ENCODE results near the gene SPTBN2. TPM values are rescaled to one million over a fixed set of nuclear protein-coding genes. Genes with fewer than 3 reads are reported as not detected.
"Not testable (repeated sequence)": the region's sequence is repeated elsewhere in the genome, so short reads cannot be mapped to it uniquely, and the experiment has no call there.

SPTBN2 gene
- total and polyA plus RNA-seq, 4 experiments from 2014 or later, result not detected

DNA sequence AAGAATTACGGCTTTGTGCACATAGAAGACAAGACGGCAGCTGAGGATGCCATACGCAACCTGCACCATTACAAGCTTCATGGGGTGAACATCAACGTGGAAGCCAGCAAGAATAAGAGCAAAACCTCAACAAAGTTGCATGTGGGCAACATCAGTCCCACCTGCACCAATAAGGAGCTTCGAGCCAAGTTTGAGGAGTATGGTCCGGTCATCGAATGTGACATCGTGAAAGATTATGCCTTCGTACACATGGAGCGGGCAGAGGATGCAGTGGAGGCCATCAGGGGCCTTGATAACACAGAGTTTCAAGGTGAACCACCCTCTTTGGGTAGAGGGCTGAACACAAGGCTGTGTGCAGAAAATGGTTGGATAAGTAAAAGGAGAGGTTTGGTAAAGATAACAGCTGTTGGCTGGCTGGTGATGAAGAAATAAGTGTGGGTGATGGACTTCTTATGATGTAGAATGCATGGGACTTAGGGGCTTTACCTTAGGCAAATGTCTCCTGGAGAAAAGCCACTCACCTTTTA, 89.1 kb downstream of the SPTBN2 start:
- ChIA-PET CTCF (ENCODE audit: partially characterized antibody) (interaction anchor here (1.6 to 2.5 kb wide), 3 partner anchors 19 to 96 kb away, joined by 5 to 35 read pairs (median 5); partner anchors contain the start of gene RBM4B), POLR2A (ENCODE audit: partially characterized antibody) (interaction anchor here (1.2 to 16.9 kb wide), 9 partner anchors 9 to 94 kb away, joined by 5 to 442 read pairs (median 23); partner anchors contain the start of genes ACTN3, CCDC87, CCS and CTSF)
- H3K36me3 ChIP-seq (ENCODE audit: insufficient read depth, low read length), result peaks cover 49% of the 10 kb centered on the region
- H3K27me3 ChIP-seq (ENCODE audit: insufficient read depth, low read length); H3K9me3 Mint-ChIP-seq; H3K27me3 Mint-ChIP-seq; intact Hi-C loops (cut with micrococcal nuclease); H3K9me3 ChIP-seq (ENCODE audit: control insufficient read depth in 1 of 2, low read length in 2 of 2); DNase-seq: not testable (repeated sequence)
- Mint-ChIP-seq H3K36me3 (peaks cover 51 to 78% of the 10 kb centered on the region in 2 donors), H3K27ac (peak overlapping the region; percentile 94 to 99 (median 99)), H3K4me1 (peaks cover 60 to 88% (median 69%) of the 10 kb centered on the region in 4 donors), H3K4me3 (peak overlapping the region; percentile 97 to 99 (median 98))
- H3K4me3 ChIP-seq (ENCODE audit: low read length in 2 of 2), result peak overlapping the region; percentile 8 to 96
- H3K4me1 ChIP-seq (ENCODE audit: insufficient read depth, low read length), result peaks cover 64% of the 10 kb centered on the region
- peak overlapping the region; percentile 88 for H3K27ac ChIP-seq (ENCODE audit: low read depth, low read length)

DNA sequence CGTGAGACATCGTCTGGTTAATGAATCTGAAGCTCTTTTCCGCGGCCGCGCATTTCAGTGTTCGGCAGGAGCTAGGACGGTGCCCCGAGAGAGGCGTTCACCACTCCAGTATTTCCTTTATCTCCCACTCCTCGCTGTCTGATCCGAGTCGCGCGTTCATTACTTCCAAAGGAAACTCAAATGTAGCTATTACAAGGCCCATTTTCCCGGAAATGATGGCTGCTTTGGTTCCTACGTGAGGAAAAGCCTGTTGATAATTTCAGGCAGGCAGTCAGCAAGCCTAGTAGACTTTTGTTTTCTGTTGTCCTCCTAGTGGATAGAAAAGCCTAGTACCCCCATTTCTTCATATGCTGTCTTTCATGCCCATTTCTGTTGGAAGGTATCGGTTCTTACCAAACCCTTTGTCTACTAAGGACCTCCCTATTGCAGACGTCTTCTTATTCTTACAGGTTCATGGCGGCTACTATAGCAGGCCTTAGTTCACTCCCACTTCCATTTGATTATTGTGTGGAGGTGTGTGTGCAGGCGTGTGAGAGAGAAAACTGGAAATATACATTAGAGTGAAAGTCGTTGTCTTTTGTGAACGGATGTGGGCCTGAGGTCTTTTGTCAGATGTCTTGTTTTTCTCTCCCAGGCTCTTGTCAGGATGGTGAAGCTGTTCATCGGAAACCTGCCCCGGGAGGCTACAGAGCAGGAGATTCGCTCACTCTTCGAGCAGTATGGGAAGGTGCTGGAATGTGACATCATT, 89.8 kb downstream of the SPTBN2 start:
- Mint-ChIP-seq H3K4me1 (peaks cover 56 to 88% (median 67%) of the 10 kb centered on the region in 4 donors), H3K27ac (peak overlapping the region; percentile 94 to 99 (median 99)), H3K27me3 (no peaks in the 10 kb centered on the region), H3K4me3 (peak overlapping the region; percentile 97 to 99 (median 98)), H3K9me3 (peaks cover 0 to 12% (median 0%) of the 10 kb centered on the region in 8 donors), H3K36me3 (peaks cover 49 to 77% of the 10 kb centered on the region in 2 donors)
- CTCF ChIA-PET (ENCODE audit: partially characterized antibody), result interaction anchor here (1.6 to 3.7 kb wide), 5 partner anchors 18 to 96 kb away, joined by 5 to 35 read pairs (median 19); partner anchors contain the start of genes CCDC87, CCS, RBM14 and RBM4B
- Histone ChIP-seq H3K9me3 (ENCODE audit: control insufficient read depth in 1 of 2, low read length in 2 of 2) (no peaks in the 10 kb centered on the region), H3K27me3 (ENCODE audit: insufficient read depth, low read length) (no peaks in the 10 kb centered on the region), H3K36me3 (ENCODE audit: insufficient read depth, low read length) (peaks cover 43% of the 10 kb centered on the region), H3K4me1 (ENCODE audit: insufficient read depth, low read length) (peaks cover 57% of the 10 kb centered on the region), H3K27ac (ENCODE audit: low read depth, low read length) (peak overlapping the region; percentile 88), H3K4me3 (ENCODE audit: low read length in 2 of 2) (peak overlapping the region; percentile 63 to 96)
- DNase-seq, result peak; percentile 43 to 64 (median 59)
- POLR2A ChIA-PET (ENCODE audit: partially characterized antibody), result interaction anchor here (0.9 to 16.9 kb wide), 21 partner anchors 9 to 322 kb away, joined by 4 to 442 read pairs (median 7); partner anchors contain the start of genes ACTN3, CCDC87, CCS and CD248
- intact Hi-C loops (cut with micrococcal nuclease), result no loop called here

DNA sequence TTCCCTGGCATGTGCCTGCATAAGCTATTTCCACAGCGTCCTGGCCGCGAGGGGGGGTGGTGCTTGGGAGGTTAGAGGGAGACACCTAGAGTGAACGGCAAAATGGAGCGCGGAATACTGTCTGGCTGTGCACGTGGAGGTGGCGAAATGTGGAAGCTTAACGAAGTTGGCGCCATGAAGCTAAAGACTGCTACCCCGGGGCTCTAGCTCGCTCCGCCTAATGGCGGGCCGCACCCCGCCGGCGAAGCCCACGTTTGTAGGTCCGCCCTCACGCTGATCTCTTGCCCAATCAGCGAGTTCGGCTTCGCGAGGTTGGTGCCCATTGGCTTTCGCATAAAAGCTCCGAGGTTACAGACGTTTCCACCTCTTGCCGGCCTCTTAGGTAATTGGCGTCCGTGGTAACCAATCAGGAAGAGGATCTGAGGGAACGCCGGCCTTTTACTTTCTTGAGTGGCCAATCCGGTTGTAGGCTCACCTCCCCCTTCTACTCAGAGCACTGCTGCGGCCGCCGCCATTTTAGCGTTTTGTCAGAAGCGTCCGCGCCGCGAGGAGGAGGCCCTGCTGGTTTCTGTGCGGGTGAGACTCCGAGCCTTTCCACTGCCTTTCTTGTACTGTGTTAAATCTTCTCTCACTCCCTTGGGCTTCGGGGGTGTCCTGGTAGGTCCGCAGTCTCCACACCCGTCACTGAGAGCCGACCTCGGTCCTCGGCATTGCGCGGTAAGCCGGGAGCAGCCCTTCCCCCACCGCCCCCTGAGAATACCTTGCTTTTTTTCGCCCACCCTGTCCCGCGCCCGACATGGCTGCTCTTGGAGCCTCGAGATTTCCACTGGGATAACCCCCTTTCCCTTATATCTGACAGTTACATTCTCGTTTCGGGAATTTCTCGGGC, 90.6 kb downstream of the SPTBN2 start, which contains the start of gene RBM4:
TSS of gene RBM4 (plus strand) at position 527 of the 889 bp plus-strand sequence. CDS start 1,009 bp downstream, outside the sequence.
- H3K36me3 ChIP-seq (ENCODE audit: insufficient read depth, low read length), result peaks cover 34% of the 10 kb centered on the region
- no peaks in the 10 kb centered on the region for H3K27me3 ChIP-seq (ENCODE audit: insufficient read depth, low read length)
- intact Hi-C loops (cut with micrococcal nuclease), result loop anchor here (1.0 kb wide), 3 partner anchors 22 to 45 kb away; partner anchors contain the start of genes CCDC87, CCS, RBM14 and RBM4B
- peaks cover 41 to 70% of the 10 kb centered on the region in 2 donors for H3K36me3 Mint-ChIP-seq
- no peaks in the 10 kb centered on the region for H3K27me3 Mint-ChIP-seq
- ChIA-PET CTCF (ENCODE audit: partially characterized antibody) (interaction anchor here (0.6 to 3.7 kb wide), 13 partner anchors 11 to 95 kb away, joined by 3 to 35 read pairs (median 7); partner anchors contain the start of genes CCDC87, CCS, RBM14 and RBM4B), POLR2A (ENCODE audit: partially characterized antibody) (interaction anchor here (0.7 to 16.9 kb wide), 33 partner anchors 8 to 481 kb away, joined by 3 to 442 read pairs (median 5); partner anchors contain the start of genes ACTN3, CCDC87, CCS and CD248)
- peak within 1 kb of the TSS; percentile 63 to 96 for H3K4me3 ChIP-seq (ENCODE audit: low read length in 2 of 2)
- DNase-seq, result peak; percentile 95 to 99 (median 98)
- peaks cover 48 to 81% (median 59%) of the 10 kb centered on the region in 4 donors for H3K4me1 Mint-ChIP-seq
- peaks cover 49% of the 10 kb centered on the region for H3K4me1 ChIP-seq (ENCODE audit: insufficient read depth, low read length)
- peak within 1 kb of the TSS; percentile 94 to 99 (median 99) for H3K27ac Mint-ChIP-seq
- peaks cover 0 to 12% (median 0%) of the 10 kb centered on the region in 8 donors for H3K9me3 Mint-ChIP-seq
- no peaks in the 10 kb centered on the region for H3K9me3 ChIP-seq (ENCODE audit: control insufficient read depth in 1 of 2, low read length in 2 of 2)
- H3K4me3 Mint-ChIP-seq, result peak within 1 kb of the TSS; percentile 97 to 99 (median 98)
- peak within 1 kb of the TSS; percentile 88 for H3K27ac ChIP-seq (ENCODE audit: low read depth, low read length)

DNA sequence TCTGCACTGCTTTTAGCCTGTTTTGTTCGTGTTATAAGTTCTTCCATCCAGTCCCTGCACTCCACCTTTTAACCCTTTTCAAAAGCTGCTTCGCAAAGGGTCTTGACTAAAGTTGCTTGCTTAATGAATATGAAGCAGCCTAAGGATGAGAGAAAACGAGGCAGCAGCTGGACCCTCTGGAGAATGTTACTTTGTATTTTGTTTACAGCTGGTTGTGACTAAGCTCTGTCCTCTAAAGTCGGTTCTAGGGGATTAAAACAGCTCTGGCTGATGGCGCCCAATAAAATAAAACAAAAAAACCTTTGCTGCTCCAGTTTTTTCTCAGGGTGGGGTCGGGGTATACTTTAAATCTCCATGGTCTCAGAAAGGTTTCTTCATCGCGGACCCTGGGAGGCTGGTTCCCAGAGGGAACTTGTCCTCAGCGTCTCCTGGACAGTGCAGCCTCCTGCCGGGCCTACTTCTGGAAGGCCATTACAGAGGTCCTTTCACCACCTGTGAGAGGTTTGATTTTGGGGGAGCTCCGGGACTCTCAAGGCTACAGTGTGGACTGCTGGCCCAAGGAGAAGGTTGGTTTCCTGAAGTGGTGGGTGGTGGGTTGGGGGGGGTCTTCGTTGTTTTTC, 91.3 kb downstream of the SPTBN2 start:
- POLR2A ChIA-PET (ENCODE audit: partially characterized antibody), result interaction anchor here (0.7 to 16.9 kb wide), 30 partner anchors 7 to 481 kb away, joined by 3 to 442 read pairs (median 5); partner anchors contain the start of genes ACTN3, CCDC87, CCS and CD248
- peaks cover 42% of the 10 kb centered on the region for H3K4me1 ChIP-seq (ENCODE audit: insufficient read depth, low read length)

DNA sequence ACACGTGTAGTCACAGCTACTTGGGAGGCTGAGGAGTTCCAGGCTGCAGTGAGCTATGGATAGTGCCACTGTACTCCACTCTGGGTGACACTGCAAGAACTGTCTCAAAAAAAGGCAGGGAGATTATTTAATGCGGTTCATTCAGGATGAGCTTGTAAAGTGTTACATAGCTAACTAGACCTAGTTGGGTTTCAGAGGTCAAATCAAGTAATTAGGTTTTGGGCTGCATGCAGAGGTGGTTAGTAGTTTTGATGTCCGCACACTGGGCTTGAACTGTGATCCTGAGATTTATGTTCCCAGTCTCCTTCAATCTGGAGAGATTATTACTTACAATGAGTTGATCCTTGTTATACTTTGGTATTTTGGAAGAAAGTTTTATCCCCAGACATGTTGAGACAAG, 92.6 kb downstream of the SPTBN2 start:
- H3K36me3 ChIP-seq (ENCODE audit: insufficient read depth, low read length), result peaks cover 16% of the 10 kb centered on the region
- Mint-ChIP-seq H3K27me3 (no peaks in the 10 kb centered on the region), H3K27ac (peak overlapping the region; percentile 25 to 99 (median 79)), H3K4me1 (peaks cover 35 to 70% (median 47%) of the 10 kb centered on the region in 4 donors), H3K36me3 (peaks cover 25 to 56% of the 10 kb centered on the region in 2 donors), H3K9me3 (peaks cover 0 to 9% (median 0%) of the 10 kb centered on the region in 8 donors), H3K4me3 (peak overlapping the region in 3 of 8 donors; percentile 40 to 65 (median 45))
- H3K4me1 ChIP-seq (ENCODE audit: insufficient read depth, low read length), result peaks cover 29% of the 10 kb centered on the region
- intact Hi-C loops (cut with micrococcal nuclease), result no loop called here
- H3K27me3 ChIP-seq (ENCODE audit: insufficient read depth, low read length), result no peaks in the 10 kb centered on the region
- no peak overlapping the region for H3K27ac ChIP-seq (ENCODE audit: low read depth, low read length)
- DNase-seq, result no peak
- no peak overlapping the region for H3K4me3 ChIP-seq (ENCODE audit: low read length in 2 of 2)
- ChIA-PET POLR2A (ENCODE audit: partially characterized antibody) (interaction anchor here (0.7 to 16.9 kb wide), 3 partner anchors 12 to 236 kb away, joined by 3 to 442 read pairs (median 43); partner anchors contain the start of gene RBM14), CTCF (ENCODE audit: partially characterized antibody) (interaction anchor here (1.1 to 3.7 kb wide), 3 partner anchors 19 to 57 kb away, joined by 3 to 19 read pairs (median 7); partner anchors contain the start of gene RBM14)
- H3K9me3 ChIP-seq (ENCODE audit: control insufficient read depth in 1 of 2, low read length in 2 of 2), result no peaks in the 10 kb centered on the region

More for the DNA sequence above, 91.3 kb downstream of the SPTBN2 start:
- Histone ChIP-seq H3K9me3 (ENCODE audit: control insufficient read depth in 1 of 2, low read length in 2 of 2) (no peaks in the 10 kb centered on the region), H3K4me3 (ENCODE audit: low read length in 2 of 2) (peak overlapping the region; percentile 42 to 73), H3K27me3 (ENCODE audit: insufficient read depth, low read length) (no peaks in the 10 kb centered on the region), H3K36me3 (ENCODE audit: insufficient read depth, low read length) (peaks cover 28% of the 10 kb centered on the region), H3K27ac (ENCODE audit: low read depth, low read length) (peak overlapping the region; percentile 49)
- peak overlapping the region; percentile 97 to 99 (median 98) for H3K4me3 Mint-ChIP-seq
- peaks cover 33 to 62% of the 10 kb centered on the region in 2 donors for H3K36me3 Mint-ChIP-seq
- H3K9me3 Mint-ChIP-seq, result peaks cover 0 to 9% (median 0%) of the 10 kb centered on the region in 8 donors
- CTCF ChIA-PET (ENCODE audit: partially characterized antibody), result interaction anchor here (0.6 to 3.7 kb wide), 13 partner anchors 11 to 58 kb away, joined by 3 to 35 read pairs (median 7); partner anchors contain the start of genes CCDC87, CCS, RBM14 and RBM4B
- no peak for DNase-seq
- peak overlapping the region; percentile 94 to 99 (median 99) for H3K27ac Mint-ChIP-seq
- intact Hi-C loops (cut with micrococcal nuclease), result loop anchor here (1.0 kb wide), 3 partner anchors 21 to 44 kb away; partner anchors contain the start of genes CCDC87, CCS, RBM14 and RBM4B
- H3K4me1 Mint-ChIP-seq, result peaks cover 41 to 73% (median 52%) of the 10 kb centered on the region in 4 donors
- H3K27me3 Mint-ChIP-seq, result no peaks in the 10 kb centered on the region

Measured in CD4-positive, alpha-beta memory T cell (primary cell).